GM19351 (cell line): Measurements from ENCODE around the gene CDKN1A.
"Not testable (repeated sequence)": the region's sequence is repeated elsewhere in the genome, so short reads cannot be mapped to it uniquely, and the experiment has no call there.

Experiments used
- ATAC-seq: cut with Tn5 transposase; IDR thresholded peaks from one replicate; pipeline ENCODE4 v1.9.1; 2021; ENCODE audit warnings: mild to moderate bottlenecking, moderate library complexity; ENCODE audit not compliant: unreplicated experiment

CDKN1A gene

DNA sequence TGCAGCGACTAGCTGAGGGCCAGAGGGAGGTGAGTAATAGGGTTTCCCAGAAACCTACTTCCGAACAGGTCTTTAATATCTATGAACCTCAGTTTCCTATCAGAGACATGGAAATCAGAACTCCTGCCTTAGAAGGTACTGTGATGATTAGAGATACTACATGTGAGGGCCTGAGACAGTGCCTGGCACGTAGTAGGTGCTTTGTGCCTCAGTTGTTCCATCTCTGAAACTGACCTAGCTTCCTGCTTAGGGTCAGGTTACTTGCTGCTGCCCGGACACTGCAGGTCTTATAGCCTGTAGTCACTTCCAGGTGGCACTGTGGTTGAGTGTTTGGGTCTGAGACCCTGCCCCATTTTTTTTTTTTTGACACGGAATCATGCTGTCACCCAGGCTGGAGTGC, 40.0 kb downstream of the CDKN1A start:
- ATAC-seq: no peak

DNA sequence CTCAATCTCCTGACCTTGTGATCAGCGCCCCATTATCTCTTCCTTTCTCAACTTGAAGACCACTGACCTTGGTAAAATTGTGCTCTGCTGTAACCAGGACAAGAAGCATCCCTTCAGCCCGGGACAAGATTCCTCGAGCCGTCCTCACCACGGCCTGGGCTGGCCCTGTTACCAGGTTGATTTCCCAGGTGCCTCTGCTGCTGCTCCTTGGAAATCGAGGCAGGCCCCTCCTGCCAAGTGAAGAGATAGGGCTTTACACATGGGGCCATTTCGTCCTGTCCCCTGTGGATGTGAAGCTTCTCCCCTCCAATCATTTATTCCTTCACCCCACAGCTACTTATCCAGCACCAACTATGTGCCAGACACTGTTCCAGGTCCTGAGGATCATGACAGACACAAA, 40.6 kb downstream of the CDKN1A start:
- ATAC-seq: no peak

DNA sequence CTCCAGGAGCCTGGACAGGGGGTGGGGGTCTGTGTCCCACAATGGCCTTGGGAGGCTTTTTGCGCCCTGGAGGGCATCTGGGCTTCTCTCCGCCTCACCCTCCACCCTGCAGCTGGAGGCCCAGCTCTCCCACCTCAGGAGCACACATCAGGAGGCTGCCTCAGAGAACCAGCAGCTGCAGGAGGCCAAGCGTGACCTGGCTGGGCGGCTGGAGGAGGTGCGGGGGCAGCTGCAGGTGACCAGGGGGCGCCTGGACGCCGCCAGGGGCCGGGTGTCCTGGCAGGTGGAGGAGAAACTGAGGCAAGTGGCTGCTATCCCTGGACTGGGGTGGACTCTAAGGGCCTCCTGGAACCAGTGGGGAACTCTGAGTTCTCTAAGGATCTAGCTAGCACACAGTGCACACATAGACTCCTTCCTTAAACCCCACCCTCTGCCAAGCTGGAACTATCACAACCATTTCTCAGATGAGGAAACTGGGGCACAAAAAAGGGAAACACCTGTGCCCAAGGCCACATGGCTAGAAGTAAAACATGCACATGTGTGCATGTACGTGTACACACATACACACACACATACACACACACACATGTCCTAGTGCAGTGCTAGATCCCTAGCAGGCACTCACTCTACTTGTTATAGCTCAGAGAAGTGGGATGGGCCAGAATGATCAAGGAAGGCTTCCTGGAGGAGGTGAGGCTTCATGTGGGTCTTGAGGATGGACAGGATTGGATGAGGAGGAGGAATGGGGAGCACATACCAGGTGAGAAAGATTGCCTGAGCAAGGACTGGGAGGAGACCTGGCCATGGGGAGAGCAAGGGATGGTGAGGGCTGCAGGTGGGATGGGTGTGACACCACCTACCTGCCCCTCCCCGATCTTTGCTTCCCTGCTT, 42.0 kb downstream of the CDKN1A start:
- no peak for ATAC-seq

- ATAC-seq: no peak
Measured at GRCh38 chr6:36721369-36722140, 43.0 kb downstream of the CDKN1A start.

- no peak for ATAC-seq
Measured at GRCh38 chr6:36722365-36722764, 43.9 kb downstream of the CDKN1A start.

DNA sequence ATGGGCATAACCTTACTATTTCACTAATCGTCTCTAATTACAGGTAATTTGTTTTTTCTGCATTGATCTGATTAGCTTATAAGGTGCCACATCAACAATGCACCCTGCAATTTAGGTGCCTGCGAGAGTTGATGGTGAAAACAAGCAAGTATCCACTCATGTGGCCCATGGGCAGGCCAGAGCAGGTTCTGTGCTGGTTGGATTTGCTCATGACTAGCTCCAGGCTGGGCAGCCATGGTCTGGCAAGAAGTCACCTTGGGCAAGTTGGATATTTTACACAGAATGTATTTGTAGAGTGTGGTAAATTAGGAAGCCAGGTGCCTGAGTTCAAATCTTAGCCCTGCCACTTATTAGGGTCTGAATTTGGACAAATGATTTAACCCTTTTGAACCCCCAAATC, 44.4 kb downstream of the CDKN1A start:
- no peak for ATAC-seq

GRCh38 chr6:36723992-36724391, 45.5 kb downstream of the CDKN1A start:
- ATAC-seq: not testable (repeated sequence)

- no peak for ATAC-seq
Measured at GRCh38 chr6:36724514-36725390, 46.2 kb downstream of the CDKN1A start.

- no peak for ATAC-seq
Measured at GRCh38 chr6:36725581-36725980, 47.1 kb downstream of the CDKN1A start.

- ATAC-seq: no peak
Measured at GRCh38 chr6:36727505-36728021, 49.0 kb downstream of the CDKN1A start.

- no peak for ATAC-seq
Measured at GRCh38 chr6:36728289-36729160, 50.0 kb downstream of the CDKN1A start.

GRCh38 chr6:36729161-36729524, 50.6 kb downstream of the CDKN1A start:
- ATAC-seq: no peak

DNA sequence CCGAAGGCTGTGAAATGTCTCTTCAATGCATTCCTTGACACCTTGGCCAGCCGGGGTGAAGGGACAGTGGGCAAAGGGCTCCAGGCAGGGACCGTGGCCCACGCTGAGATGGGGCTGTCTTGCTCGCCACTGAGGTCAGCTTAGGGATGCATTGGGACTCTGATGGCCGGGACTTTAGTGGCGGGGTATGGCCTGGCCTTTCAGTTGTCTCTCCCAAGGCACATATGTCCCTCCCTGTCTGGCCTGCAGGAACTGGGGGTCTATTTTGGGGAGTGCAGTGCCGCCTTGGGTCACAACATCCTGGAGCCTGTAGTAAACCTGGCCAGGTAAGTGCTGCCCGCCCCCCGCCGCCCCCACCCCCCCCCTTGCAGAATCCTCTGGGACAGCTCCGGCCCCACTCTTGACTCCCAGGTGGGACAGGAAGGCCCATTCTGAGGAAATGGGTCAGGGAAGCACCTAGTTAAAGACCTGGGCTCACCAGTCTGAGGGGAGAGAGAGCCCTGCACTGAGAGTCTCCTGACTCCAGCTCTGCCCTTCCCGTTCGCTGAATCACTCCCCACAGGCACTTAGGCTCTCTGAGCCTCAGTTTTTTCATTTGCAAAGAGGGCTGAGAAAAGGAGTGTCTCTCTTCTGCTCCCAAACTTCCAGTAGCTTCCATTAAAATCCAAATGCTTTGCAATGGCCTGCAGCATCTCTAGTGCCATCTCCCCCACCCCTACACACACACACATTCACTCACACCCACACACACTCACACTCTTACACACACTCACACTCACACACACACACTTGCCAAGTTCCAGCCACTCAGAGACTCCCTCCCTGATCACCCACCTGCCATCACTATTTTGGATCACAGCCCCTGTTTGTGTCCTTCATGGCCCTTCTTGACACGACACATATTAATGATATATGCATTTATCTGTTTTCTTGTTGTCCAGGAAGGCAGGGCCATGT, 52.2 kb downstream of the CDKN1A start:
- no peak for ATAC-seq

- no peak for ATAC-seq
Measured at GRCh38 chr6:36731622-36732310, 53.3 kb downstream of the CDKN1A start.

- ATAC-seq: no peak
Measured at GRCh38 chr6:36733300-36733699, 54.8 kb downstream of the CDKN1A start.

GRCh38 chr6:36734486-36735060, 56.1 kb downstream of the CDKN1A start:
- no peak for ATAC-seq

DNA sequence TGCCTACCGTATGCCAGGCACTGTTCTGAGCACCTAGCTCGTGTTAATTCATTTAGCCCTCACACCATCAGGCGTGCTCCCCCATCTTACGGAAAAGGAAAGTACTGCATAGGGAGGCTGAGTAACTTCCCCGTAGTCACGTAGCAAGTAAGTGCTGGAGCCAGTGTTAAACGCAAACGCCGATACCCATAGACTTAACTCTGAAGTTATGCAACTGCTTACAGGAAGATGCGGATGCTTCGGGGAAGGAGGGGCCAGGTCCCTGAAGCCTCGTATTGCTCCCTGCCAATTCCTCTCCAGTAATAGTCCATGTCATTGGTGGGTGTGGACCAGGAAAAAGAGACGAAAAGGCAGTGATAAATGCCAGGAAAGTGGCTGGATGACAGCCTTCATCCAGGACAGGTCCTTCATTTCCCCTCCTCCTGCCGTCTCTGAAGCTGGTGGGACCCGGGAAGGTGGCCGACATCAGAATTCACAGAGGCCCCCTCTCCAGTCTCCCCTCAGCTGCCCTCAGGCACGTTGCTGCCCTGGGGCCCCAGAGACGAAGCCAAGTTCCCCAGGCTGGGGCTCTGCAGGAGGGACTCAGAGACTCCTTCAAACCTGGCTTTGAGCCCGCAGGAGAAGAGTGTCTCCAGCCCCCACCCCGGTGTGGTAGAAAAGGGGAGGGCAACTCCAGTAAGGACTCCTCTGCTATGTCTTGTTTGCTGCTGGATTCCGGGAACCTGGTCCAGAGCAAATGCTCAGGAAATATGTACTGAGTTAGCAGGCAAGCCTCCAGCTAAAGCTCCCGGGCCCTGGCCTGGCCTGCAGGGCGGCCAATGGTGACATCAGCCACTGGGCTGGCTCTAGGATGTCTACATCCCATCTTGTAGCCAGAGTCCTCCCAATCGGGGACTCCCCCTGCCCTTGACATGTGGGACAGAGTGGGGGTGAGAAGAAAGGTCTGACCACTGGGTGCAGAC, 56.9 kb downstream of the CDKN1A start:
- no peak for ATAC-seq
